ENCODE measurements around the gene NTRK3.

Gene NTRK3

GRCh38 chr15:88185584-88185983, 71.0 kb downstream of the NTRK3 start:
- no peak for DNase-seq (ENCODE audit: low read depth in 2 of 2)

GRCh38 chr15:88181613-88182012, 74.9 kb downstream of the NTRK3 start:
- no peak for DNase-seq (ENCODE audit: low read depth in 2 of 2)

DNA sequence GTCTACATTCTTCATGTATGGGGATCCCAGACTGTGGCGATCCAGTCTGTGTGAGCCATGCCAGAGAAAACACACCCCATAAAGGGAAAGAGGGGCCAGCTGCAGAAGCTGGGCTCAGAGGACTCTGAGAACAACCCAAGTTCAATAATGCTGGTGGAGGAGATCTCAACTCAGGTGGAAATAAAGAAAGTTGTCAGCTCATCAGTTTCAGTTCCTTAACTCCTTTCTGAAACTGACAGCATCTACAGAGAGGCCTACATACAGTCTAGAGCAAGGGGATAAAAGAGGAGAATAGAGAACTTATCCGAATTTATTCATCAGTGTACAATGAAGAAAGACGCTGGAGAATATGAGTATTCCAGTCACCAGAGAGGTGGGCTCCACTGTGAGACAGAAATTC, 77.0 kb downstream of the NTRK3 start:
- no peak for DNase-seq (ENCODE audit: low read depth in 2 of 2)

DNA sequence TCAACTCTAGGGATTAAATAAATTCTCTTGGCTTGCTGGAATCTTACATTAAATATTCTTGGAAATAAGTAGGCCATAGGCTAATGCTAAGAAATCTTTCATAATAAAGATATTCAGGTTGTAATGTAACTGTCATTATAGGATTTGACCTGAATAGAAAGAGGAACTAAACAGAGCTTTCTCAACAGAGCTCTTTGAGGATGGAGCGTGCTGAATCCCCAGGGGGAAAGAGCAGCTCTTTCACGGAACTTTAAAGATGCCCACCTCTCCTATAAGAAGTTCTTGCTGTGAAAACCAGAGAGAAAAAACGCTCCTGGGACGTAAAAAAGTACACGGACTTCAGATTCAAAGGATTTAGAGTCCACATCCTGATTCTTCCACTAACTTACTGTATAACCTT, 77.9 kb downstream of the NTRK3 start:
- DNase-seq (ENCODE audit: low read depth in 2 of 2), result no peak

- DNase-seq (ENCODE audit: low read depth in 2 of 2), result no peak
Observed at GRCh38 chr15:88177451-88177850, 79.1 kb downstream of the NTRK3 start.

DNA sequence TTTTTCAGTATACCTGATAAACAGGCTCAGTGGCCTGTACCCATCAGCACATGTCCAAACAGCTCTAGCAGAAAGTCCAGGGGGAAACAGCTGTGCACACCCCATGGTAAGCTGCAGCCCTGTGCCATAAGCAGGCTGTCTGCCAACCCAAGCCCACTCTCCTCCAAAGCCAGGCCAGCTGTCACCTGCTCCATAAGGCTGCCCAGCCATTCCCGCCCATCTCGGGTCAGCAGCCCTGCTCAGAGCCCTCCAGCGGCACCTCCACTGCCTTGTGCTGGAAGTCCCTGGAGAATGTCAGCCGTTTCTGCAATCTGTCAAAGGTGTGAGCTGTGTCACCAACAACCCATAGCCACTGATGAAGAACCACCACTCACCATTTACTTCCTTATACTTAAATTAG, 82.0 kb downstream of the NTRK3 start:
- no peak for DNase-seq (ENCODE audit: low read depth in 2 of 2)

DNA sequence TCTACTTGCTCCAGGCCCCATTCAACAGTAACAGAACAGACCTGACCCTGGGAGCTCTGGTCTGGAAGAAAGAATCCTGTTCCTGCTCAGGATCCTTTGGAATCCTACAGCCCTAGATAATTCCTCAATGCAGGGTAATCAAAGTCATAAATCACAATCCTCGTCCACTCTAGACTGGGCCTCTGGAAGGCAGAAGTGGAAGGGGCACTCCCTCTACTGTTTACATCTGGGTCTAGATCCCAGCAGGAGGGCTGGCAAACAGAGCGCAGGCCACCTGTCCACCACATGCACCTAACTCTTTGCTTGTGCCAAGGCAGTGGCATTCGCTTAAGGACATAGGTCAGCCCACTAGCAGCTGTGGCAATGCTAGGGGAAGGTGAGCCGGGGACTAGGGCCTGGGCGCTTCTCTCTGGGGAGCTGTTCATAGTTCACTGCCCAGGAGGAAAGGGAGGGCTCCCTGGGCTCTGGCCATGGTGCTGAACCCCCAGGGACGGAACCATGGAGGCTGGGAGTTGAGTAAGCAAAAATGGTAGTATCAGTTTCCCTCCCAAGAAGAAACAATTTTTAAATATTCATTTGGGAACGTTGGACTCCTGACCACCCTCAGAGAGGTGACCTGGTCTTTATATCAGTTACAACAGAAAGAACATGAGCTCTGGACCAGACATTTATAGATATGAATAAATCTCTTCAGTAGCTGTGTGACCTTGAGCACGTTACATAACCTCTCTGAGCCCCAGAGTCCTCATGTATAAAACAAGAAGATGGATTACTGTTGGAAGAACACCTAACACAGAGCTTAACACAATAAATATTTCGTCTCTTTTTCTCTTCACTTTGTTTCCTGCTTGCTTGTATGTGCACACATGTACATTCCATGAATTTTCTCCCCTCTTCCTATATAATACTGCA, 90.2 kb downstream of the NTRK3 start:
- DNase-seq (ENCODE audit: low read depth in 2 of 2), result no peak

GRCh38 chr15:88161636-88162035, 94.9 kb downstream of the NTRK3 start:
- no peak for DNase-seq (ENCODE audit: low read depth in 2 of 2)

GRCh38 chr15:88155310-88155709, 101.2 kb downstream of the NTRK3 start:
- no peak for DNase-seq (ENCODE audit: low read depth in 2 of 2)

- DNase-seq (ENCODE audit: low read depth in 2 of 2), result no peak
Observed at GRCh38 chr15:88152672-88153071, 103.9 kb downstream of the NTRK3 start.

DNA sequence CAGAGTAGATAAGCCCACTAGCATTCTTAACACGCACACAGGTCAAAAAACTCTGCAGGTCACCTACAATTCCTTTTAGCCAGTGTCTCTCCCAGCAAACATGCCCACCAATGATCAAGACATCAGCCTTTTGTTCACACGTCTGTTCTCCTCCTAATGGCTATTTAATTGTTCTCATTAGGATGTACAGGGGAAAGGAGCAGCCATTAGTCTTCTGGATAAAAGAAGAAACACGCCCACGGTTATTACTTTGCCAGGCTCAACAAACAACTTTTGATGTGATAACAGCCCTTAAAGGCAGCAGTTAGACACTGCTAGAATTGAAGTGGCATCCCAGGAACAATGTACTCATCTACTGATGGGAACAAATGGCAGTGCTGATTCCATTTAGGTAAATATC, 108.8 kb downstream of the NTRK3 start:
- no peak for DNase-seq (ENCODE audit: low read depth in 2 of 2)

DNA sequence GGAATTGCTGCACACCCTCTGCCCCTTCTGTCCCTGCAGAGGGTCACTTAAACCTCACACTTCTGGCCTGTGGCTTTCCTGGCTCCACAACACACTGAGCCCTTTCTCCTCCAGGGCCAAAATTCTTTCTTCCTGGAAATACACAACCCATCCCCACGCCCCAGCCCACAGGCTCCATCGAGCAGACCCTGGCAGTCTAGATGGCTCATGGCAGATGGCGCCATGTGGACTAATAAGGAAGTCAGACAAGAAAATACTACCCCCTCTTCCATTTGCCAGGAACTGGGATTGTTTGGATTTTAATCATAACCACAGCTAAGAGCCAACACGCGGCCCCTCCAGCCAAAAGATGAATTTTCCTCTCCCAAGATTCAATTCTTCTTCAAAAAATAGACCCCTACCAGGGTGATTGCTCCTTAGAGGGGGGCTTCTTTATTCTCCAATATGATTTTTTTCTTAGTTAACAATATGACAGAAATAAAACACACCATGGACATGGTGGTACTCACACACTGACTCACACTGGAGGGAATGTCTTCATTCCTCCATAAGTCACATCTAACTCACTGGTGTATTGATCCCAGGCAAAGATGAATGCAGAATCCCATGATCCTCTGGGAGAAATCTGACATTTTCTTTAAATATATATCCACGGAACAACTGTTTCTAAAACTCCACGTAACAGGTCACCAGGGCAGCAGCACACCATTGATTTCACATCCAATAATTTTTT, 111.5 kb downstream of the NTRK3 start:
- DNase-seq (ENCODE audit: low read depth in 2 of 2), result no peak

DNA sequence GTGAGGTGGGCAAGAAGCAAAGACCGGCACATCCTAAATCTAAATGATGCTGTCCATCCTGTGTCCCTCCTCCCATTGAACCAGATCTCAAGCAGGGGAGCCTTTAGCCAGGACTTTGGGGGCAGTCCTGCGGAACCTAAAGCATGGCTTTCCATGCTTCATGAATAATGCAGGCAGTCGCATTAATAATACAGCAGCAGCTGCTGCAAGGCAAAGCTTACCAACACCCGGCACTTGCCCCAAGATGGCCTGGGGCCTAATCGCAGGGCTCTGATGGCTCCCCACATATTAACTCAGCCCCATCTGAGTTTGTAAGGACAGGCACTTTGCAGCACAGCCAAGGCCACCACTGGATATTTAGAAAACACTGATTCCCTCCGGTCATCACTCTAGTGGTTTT, 114.4 kb downstream of the NTRK3 start:
- DNase-seq (ENCODE audit: low read depth in 2 of 2), result no peak

GRCh38 chr15:88141269-88141889, 115.2 kb downstream of the NTRK3 start:
- DNase-seq (ENCODE audit: low read depth in 2 of 2), result no peak

DNA sequence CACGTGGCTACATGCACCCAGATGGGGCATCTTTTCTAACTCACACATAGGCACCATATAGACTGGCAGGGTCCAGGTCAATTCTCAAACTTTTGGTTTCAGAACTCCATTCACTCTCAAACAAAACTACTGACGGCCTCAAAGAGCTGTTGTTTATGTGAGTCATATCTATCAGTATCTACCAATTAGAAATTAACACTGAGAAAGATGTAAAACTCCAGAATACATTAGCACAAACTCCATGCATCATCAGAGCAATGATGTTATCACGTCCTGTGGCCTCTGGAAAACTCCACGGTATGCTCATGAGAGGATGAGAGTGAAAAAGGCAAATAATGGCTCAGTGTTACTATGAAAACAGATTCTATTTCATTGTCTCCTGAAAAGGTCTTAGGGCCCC, 116.1 kb downstream of the NTRK3 start:
- DNase-seq (ENCODE audit: low read depth in 2 of 2), result no peak

DNA sequence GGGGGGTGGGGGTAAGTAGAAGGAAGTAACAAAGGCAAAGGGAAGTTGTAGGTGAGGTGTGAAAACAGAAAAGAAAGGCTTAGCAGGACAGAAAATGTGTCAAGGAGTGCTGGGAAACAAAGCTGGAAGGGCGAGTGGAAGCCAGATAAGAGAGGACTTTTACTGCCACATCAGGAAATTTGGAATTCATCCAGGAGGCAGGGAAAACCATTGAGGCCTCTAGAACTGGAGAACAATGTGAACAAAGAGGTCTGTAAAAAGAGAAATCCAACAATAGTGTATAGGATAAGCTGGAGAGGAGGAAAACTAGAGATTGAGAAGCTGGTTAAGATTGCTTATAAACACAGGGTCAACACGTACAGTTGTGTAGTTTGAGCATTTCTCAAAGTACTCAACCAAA, 116.6 kb downstream of the NTRK3 start:
- no peak for DNase-seq (ENCODE audit: low read depth in 2 of 2)

GRCh38 chr15:88133795-88134194, 122.7 kb downstream of the NTRK3 start:
- no peak for DNase-seq (ENCODE audit: low read depth in 2 of 2)

DNA sequence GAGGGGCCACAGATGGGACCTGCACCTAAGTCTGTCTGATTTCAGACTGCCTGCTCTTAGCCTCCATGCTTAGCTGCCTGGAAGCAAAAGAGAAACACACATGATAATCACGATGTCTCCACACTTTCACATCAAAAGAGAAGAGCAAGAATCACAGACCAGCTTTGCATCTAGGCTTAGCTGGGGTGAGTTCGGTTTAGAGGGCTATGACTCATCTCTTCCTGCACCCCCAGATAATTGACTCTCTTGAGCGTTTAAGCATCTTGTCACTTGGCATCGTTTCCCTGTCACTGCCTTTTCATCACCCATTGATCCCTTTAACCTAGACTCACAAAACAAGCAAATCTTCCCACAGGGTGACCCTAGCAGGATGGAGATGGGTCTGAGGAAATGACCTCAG, 124.0 kb downstream of the NTRK3 start:
- DNase-seq (ENCODE audit: low read depth in 2 of 2), result no peak

- DNase-seq (ENCODE audit: low read depth in 2 of 2), result no peak
Observed at GRCh38 chr15:88131937-88132336, 124.6 kb downstream of the NTRK3 start.

DNA sequence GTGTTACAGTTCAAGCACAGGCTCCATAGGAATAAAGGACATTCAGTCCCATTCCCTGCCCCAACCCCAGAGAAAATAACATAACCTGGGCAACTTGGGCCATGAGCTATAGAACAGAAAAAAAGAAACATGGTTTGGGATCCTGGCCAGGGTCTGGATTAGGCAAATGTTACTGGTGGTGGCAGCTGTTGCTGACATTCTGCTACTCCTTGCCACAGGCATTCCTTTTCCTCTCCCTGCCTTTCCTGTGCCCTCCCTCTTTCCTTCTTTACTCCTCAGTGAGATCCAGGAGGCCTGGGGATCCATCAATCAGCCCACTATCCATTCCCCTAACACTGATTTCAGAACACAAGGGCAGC, 129.1 kb downstream of the NTRK3 start:
- DNase-seq (ENCODE audit: low read depth in 2 of 2), result no peak

DNA sequence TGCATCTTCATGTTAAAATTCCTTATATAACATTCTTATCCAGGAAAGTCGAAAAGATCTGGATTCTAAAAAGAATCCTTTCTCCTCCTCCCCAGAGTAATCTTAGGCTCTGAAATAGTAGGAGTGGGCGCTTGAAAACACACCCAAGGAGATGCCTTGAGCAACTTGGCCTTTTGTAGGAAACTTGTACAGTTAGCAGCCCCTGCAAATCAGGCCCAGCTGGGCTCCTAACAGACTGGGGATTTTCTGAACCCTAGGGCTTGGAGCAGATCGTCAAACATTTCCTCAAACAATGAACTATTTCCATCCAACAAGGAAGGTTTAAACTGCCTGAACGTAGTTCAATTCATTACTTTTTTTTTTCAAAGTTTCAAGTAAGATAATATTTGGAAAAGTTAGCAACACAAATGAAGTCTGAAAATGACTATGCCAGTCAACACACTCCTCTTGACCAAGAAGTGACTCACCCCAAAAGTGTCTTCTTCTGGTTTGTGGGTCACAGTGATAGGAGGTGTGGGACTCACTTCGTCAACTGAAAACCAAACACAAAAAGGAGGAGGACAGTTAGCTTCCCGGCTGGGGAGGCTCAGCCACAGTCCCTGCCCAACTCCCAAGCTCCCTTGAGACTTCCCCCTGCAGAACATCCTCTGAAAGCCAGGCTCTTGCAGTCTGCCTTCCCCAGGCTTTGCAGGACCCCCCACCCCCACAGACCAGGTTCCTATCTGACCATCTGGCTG, 129.7 kb downstream of the NTRK3 start:
- DNase-seq (ENCODE audit: low read depth in 2 of 2), result no peak

DNA sequence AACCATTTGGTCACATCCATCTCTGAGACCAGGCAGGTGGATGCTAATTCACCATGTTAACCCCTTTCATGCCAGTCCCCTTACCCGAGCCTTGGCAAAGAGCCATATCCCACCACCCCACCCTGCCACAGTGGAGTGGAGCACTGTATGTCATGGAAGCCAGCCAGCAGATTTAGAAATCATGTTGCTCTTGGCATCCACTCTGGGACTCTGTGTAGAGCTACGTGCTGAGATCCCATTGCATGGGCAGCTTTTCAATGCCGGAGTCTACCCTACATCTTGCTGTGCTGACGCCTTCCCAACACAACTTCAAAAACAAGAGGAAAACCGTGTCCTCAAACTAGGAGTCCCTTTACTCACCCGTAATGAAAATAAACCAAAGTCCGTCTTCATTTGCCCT, 131.0 kb downstream of the NTRK3 start:
- no peak for DNase-seq (ENCODE audit: low read depth in 2 of 2)
